GM13977 (cell line): ENCODE data around the gene ITGBL1.

Experiments used
- DNase-seq: peaks from one replicate; pipeline ENCODE4 v3.0.0; 2012; ENCODE audit warnings: low spot score
- in situ Hi-C: fragments of 300-500 bp; cut with MboI; formaldehyde crosslinking; loops from one replicate; pipeline ENCODE4 v1.12.0; 2022; ENCODE audit warnings: low sequenced_read_pairs, low pct_unique_long_range_greater_than_20kb, mixed read lengths, inconsistent platforms; ENCODE audit not compliant: unreplicated experiment
- TF ChIP-seq, protein P1 (sequence below): IDR thresholded peaks from 2 replicates; pipeline ENCODE4 v1.5.1; 2012; ENCODE audit warnings: mild to moderate bottlenecking, control low read depth; ENCODE audit not compliant: insufficient read depth; ENCODE audit errors: extremely low read depth, missing control alignments

Gene ITGBL1

DNA sequence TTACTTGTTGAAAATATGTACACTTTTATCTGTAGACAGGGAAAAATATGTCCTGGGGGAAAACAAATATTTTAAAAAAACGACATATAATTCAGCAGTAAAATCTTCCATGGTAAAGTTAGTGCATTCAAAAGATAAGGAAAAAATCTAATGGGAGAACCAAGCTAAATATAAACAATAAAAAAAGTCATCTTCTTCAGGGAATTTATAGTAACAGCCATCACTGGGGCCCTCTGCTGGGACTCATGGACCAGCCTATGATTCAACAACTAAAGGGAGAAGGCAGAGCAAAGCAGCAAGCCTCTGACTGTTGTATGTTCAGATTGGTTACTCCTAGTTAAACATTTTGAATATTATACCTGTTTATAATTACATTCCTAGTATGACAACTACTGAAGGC lies 93.0 kb downstream of the ITGBL1 start:
- TF ChIP-seq, protein P1, sequence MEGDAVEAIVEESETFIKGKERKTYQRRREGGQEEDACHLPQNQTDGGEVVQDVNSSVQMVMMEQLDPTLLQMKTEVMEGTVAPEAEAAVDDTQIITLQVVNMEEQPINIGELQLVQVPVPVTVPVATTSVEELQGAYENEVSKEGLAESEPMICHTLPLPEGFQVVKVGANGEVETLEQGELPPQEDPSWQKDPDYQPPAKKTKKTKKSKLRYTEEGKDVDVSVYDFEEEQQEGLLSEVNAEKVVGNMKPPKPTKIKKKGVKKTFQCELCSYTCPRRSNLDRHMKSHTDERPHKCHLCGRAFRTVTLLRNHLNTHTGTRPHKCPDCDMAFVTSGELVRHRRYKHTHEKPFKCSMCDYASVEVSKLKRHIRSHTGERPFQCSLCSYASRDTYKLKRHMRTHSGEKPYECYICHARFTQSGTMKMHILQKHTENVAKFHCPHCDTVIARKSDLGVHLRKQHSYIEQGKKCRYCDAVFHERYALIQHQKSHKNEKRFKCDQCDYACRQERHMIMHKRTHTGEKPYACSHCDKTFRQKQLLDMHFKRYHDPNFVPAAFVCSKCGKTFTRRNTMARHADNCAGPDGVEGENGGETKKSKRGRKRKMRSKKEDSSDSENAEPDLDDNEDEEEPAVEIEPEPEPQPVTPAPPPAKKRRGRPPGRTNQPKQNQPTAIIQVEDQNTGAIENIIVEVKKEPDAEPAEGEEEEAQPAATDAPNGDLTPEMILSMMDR, result no peak
- in situ Hi-C loops, result no loop called here
- no peak for DNase-seq

DNA sequence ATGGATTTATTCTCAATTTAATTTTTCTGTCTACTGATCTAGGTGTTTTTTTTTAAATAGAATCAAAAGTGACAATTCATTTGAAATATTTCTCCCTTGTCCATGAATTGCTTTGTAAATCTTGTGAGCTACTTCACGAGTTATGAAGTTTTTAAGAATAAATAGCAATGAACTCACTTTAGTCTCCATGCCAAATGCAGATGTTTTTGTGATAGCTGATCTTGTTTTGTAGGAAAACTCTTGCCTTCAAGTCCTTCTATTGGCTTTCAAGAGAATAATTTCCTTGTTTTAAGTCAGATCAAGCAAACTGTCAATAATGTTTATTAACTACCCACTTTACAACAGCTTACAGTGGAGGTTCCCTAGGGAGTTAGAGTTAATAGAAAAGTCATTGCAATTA lies 99.8 kb downstream of the ITGBL1 start:
- in situ Hi-C loops, result no loop called here
- no peak for DNase-seq
- TF ChIP-seq, protein P1, result no peak

DNA sequence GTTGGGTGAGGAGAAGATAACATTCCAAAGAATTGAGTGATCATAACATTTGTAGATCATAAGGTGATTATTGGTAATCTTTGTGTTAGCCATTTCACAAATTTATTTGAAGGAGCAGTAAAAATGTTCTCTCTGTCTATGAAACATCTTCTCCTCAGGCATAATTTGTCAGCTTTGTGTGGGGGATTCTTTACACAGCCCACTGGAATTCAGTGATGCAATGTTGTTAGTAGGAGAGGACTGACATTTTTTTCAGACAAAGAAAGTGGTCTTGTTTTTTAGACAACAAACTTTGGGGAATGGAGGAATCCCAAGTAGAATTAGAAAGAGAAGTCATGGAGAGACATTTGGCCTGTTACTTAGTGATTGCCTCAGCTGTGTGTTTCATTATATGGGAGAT lies 100.3 kb downstream of the ITGBL1 start:
- in situ Hi-C loops, result no loop called here
- no peak for DNase-seq
- TF ChIP-seq, protein P1, result no peak

DNA sequence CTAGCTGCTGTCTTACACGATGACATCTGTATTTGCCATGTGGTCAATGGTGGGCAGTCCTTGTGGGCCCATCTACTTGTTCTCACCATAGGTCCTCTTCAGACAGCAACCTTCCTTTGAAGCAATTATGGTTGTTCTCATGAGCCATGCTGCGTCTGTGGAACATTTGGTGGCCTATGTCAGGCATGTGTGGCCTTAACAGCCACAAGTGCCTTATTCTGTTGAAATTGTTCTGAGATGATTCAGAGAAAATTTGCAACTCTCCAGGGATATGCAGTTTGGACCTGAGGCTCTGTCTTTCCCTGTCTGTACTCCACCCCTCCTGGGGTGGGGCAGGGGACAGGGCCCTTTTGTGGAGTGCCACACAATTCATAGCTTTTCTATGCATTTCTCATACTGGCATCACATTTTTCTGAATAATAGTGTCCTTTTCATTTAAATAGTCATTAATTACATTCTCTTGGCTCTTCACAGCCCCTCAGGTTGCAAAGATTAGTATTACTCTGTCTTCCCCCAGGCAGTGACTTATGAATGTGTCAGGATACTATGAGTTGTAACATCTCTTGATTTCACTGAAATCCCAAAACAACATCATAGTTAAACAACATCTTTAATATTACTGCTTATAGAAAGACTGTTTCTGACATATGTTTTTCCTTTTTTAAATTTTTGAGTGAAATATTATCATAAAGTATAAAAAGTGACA lies 102.1 kb downstream of the ITGBL1 start:
- no peak for DNase-seq
- TF ChIP-seq, protein P1, result no peak
- in situ Hi-C loops, result no loop called here

DNA sequence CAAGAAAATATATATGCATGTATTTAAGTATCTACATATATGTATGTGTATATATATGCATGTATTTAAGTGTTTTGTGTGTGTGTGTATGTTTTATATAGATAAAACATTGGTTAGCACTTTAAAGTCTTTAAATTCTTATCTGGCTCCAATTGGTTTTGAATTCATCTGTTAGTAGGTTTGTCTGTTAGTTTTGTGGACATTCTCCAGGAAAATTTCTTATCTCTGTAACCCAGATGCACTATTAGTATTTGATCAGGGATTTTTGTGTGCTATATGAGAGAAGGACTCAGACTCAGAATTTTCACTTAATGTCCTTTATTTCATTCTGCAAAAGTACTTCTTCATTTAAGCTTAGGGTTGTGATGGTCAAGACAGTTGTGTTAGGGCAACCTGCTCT lies 103.1 kb downstream of the ITGBL1 start:
- TF ChIP-seq, protein P1, result no peak
- DNase-seq, result no peak
- in situ Hi-C loops, result no loop called here

DNA sequence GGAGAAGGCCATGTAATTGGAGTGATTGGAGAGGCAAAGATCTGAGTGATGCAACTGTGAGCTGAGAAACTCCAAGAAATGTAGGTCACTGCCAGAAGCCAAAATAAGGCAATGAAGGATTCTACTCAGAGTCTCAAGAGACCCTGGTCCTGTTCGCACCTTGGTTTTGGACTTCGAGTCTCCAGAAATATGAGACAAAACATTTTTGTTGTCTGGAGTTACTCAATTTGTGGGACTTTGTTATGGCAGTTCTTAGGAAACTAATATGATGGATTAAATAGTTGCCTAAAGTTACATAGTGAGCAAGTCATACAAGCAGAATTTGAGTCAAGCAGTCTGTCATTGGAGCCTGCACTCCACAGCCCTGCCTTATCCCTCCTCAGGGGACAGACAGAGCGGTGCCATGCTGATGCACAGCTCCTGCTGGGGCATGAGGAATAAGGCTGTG lies 104.2 kb downstream of the ITGBL1 start:
- TF ChIP-seq, protein P1, result no peak
- DNase-seq, result no peak
- in situ Hi-C loops, result no loop called here
